ENCODE results near the gene DYTN. TPM values are rescaled to one million over a fixed set of nuclear protein-coding genes. Genes with fewer than 3 reads are reported as not detected.
A peak's percentile ranks its signal among the peaks of the same experiment; 100 is the strongest.

The DYTN gene
- total RNA-seq, 1 donor, result not detected

DNA sequence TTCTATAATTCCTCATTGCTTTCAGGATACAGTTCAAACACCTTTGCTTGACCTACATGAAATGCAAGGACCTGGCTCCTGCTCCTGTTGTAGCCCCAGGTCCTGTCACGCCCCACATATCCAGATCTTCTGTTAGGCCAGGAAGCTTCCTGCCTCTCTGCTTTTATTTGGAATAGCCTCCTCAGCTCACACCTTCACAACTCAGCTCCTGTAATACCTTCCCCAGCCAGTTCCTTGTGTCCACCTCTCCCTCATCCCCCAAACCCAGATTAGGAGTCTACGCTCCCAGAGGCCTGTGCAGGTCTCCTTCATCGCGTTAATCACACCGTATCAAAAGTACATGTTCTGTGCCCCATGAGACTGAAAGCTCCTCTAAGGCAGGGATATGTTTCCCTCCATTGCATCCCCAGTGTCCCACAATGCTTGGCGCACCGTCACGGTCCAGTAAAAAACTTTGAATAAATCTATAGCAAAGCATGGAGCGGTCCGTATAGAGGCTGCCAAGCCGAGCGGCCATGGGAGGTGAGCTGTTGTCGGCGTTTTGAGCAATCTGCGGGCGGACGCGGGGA, 46.6 kb upstream of the DYTN start:
- no peak for TF ChIP-seq CTCF (IDR thresholded peaks at IDR 0.05; ENCODE audit: extremely low read depth, low read depth, low read length)
- H3K36me3 ChIP-seq (ENCODE audit: insufficient read depth, low read length), result peaks cover 15% of the 10 kb centered on the region
- DNase-seq (ENCODE audit: insufficient read length, low spot score, missing footprints), result no peak

GRCh38 chr2:206756816-206757215, 38.6 kb upstream of the DYTN start:
- peaks cover under 1% of the 10 kb centered on the region for H3K27me3 ChIP-seq (ENCODE audit: insufficient read depth, low read length)
- no peaks in the 10 kb centered on the region for H3K4me1 ChIP-seq (ENCODE audit: insufficient read depth, low read length)
- no peaks in the 10 kb centered on the region for H4K20me1 ChIP-seq (ENCODE audit: insufficient read depth, low read length)
- no peak overlapping the region for H2AFZ ChIP-seq (ENCODE audit: low read length)
- H3K4me3 ChIP-seq (ENCODE audit: insufficient read depth, low read length), result no peak overlapping the region
- no peak overlapping the region for H3K27ac ChIP-seq (ENCODE audit: low read depth, low read length)
- DNase-seq (ENCODE audit: insufficient read length, low spot score, missing footprints), result no peak
- TF ChIP-seq CTCF (IDR thresholded peaks at IDR 0.05; ENCODE audit: extremely low read depth, low read depth, low read length), result no peak
- no peak overlapping the region for H3K4me2 ChIP-seq (ENCODE audit: insufficient read depth, low read length)
- H3K9me3 ChIP-seq (ENCODE audit: low read depth, low read length), result no peaks in the 10 kb centered on the region
- no peaks in the 10 kb centered on the region for H3K36me3 ChIP-seq (ENCODE audit: insufficient read depth, low read length)
- H3K79me2 ChIP-seq (ENCODE audit: insufficient read depth, low read length), result no peaks in the 10 kb centered on the region

More for the DNA sequence above, 46.6 kb upstream of the DYTN start:
- Histone ChIP-seq H3K79me2 (ENCODE audit: insufficient read depth, low read length) (peaks cover 33% of the 10 kb centered on the region), H3K4me1 (ENCODE audit: insufficient read depth, low read length) (peaks cover 5% of the 10 kb centered on the region), H3K27ac (ENCODE audit: low read depth, low read length) (peak overlapping the region; percentile 98), H4K20me1 (ENCODE audit: insufficient read depth, low read length) (peaks cover 4% of the 10 kb centered on the region), H3K4me2 (ENCODE audit: insufficient read depth, low read length) (peak overlapping the region; percentile 98), H3K9me3 (ENCODE audit: low read depth, low read length) (no peaks in the 10 kb centered on the region), H3K27me3 (ENCODE audit: insufficient read depth, low read length) (peaks cover 3% of the 10 kb centered on the region), H3K4me3 (ENCODE audit: insufficient read depth, low read length) (peak overlapping the region; percentile 85), H2AFZ (ENCODE audit: low read length) (peak overlapping the region; percentile 96)

GRCh38 chr2:206740800-206741199, 22.6 kb upstream of the DYTN start:
- H3K79me2 ChIP-seq (ENCODE audit: insufficient read depth, low read length), result no peaks in the 10 kb centered on the region
- H3K27ac ChIP-seq (ENCODE audit: low read depth, low read length), result no peak overlapping the region
- H3K36me3 ChIP-seq (ENCODE audit: insufficient read depth, low read length), result no peaks in the 10 kb centered on the region
- H3K9me3 ChIP-seq (ENCODE audit: low read depth, low read length), result no peaks in the 10 kb centered on the region
- H4K20me1 ChIP-seq (ENCODE audit: insufficient read depth, low read length), result no peaks in the 10 kb centered on the region
- no peak for TF ChIP-seq CTCF (IDR thresholded peaks at IDR 0.05; ENCODE audit: extremely low read depth, low read depth, low read length)
- H3K27me3 ChIP-seq (ENCODE audit: insufficient read depth, low read length), result no peaks in the 10 kb centered on the region
- H2AFZ ChIP-seq (ENCODE audit: low read length), result no peak overlapping the region
- H3K4me3 ChIP-seq (ENCODE audit: insufficient read depth, low read length), result no peak overlapping the region
- H3K4me2 ChIP-seq (ENCODE audit: insufficient read depth, low read length), result no peak overlapping the region
- DNase-seq (ENCODE audit: insufficient read length, low spot score, missing footprints), result no peak
- no peaks in the 10 kb centered on the region for H3K4me1 ChIP-seq (ENCODE audit: insufficient read depth, low read length)

- Histone ChIP-seq H3K27me3 (ENCODE audit: insufficient read depth, low read length) (no peaks in the 10 kb centered on the region), H4K20me1 (ENCODE audit: insufficient read depth, low read length) (no peaks in the 10 kb centered on the region), H3K79me2 (ENCODE audit: insufficient read depth, low read length) (no peaks in the 10 kb centered on the region), H3K4me2 (ENCODE audit: insufficient read depth, low read length) (no peak overlapping the region), H3K9me3 (ENCODE audit: low read depth, low read length) (no peaks in the 10 kb centered on the region), H2AFZ (ENCODE audit: low read length) (no peak overlapping the region), H3K36me3 (ENCODE audit: insufficient read depth, low read length) (no peaks in the 10 kb centered on the region), H3K27ac (ENCODE audit: low read depth, low read length) (no peak overlapping the region), H3K4me1 (ENCODE audit: insufficient read depth, low read length) (no peaks in the 10 kb centered on the region), H3K4me3 (ENCODE audit: insufficient read depth, low read length) (no peak overlapping the region)
- TF ChIP-seq CTCF (IDR thresholded peaks at IDR 0.05; ENCODE audit: extremely low read depth, low read depth, low read length), result no peak
- no peak for DNase-seq (ENCODE audit: insufficient read length, low spot score, missing footprints)
Measured at GRCh38 chr2:206739271-206739670, 21.1 kb upstream of the DYTN start.

Data from osteoblast (primary cell).